Cardiac muscle cell (in vitro differentiated cells and primary cell): Measurements from ENCODE around the gene GPC5. TPM values are rescaled to one million over a fixed set of nuclear protein-coding genes. Genes with fewer than 3 reads are reported as not detected.
A peak's percentile ranks its signal among the peaks of the same experiment; 100 is the strongest.

Experiments used
- DNase-seq, 2 donors: peaks; one replicate each; pipeline versions ENCODE4 v3.0.0 to v3.0.0-alpha.2; 2010 to 2017; ENCODE audit warnings: low read depth in 1 of 2, low spot score in 1 of 2
- H3K27ac ChIP-seq: fragments of 200-600 bp; sonication (generic); 2 replicates; pipeline ENCODE4 v1.5.1; 2016
- H3K27me3 ChIP-seq: fragments of 200-600 bp; sonication (generic); 2 replicates; pipeline ENCODE4 v1.6.0; 2016; ENCODE audit warnings: control low read depth
- H3K36me3 ChIP-seq: fragments of 200-600 bp; sonication (generic); 2 replicates; pipeline ENCODE4 v1.5.1; 2016; ENCODE audit warnings: control low read depth
- H3K4me1 ChIP-seq: fragments of 200-600 bp; sonication (generic); 2 replicates; pipeline ENCODE4 v1.8.1; 2017; ENCODE audit warnings: low read depth, mild to moderate bottlenecking, mixed run types
- H3K4me3 ChIP-seq: fragments of 200-600 bp; sonication (generic); 2 replicates; pipeline ENCODE4 v1.5.1; 2016; ENCODE audit warnings: mild to moderate bottlenecking
- H3K9me3 ChIP-seq: fragments of 200-600 bp; sonication (generic); 2 replicates; pipeline ENCODE4 v1.5.1; 2017; ENCODE audit warnings: low read depth, mild to moderate bottlenecking, control low read depth
- CTCF ChIP-seq: IDR thresholded peaks from 2 replicates; pipeline ENCODE4 v1.5.1; 2012; ENCODE audit warnings: low read depth, mild to moderate bottlenecking, low read length
- polyA plus RNA-seq: library from polyadenylated mRNA; unstranded; fragments of >200 nt; fragmentation: Nextera tagmentation; extraction: Ambion mirVana; gene quantifications from 2 replicates; pipeline ENCODE4 v1.2.1, GENCODE V29; 2016
- total RNA-seq: library from RNA; depleted of rRNA; stranded (reverse); fragments of >200 nt; gene quantifications from 2 replicates; pipeline ENCODE4 v1.2.3, GENCODE V29; 2016

The GPC5 gene
- total and polyA plus RNA-seq, 2 experiments from 2014 or later = 0.97 to 3.3 TPM

GRCh38 chr13:92313382-92313781 lies 915.0 kb downstream of the GPC5 start:
- Histone ChIP-seq H3K4me1 (no peaks in the 10 kb centered on the region), H3K36me3 (no peaks in the 10 kb centered on the region), H3K4me3 (no peak overlapping the region), H3K9me3 (no peaks in the 10 kb centered on the region), H3K27ac (no peak overlapping the region), H3K27me3 (no peaks in the 10 kb centered on the region)
- DNase-seq = peak in 1 of 2 donors; percentile 79
- TF ChIP-seq CTCF = no peak

GRCh38 chr13:92315265-92315664 lies 916.8 kb downstream of the GPC5 start:
- H3K27ac ChIP-seq = no peak overlapping the region
- TF ChIP-seq CTCF = no peak
- DNase-seq = no peak
- H3K9me3 ChIP-seq = no peaks in the 10 kb centered on the region
- no peaks in the 10 kb centered on the region for H3K27me3 ChIP-seq
- no peaks in the 10 kb centered on the region for H3K36me3 ChIP-seq
- H3K4me3 ChIP-seq = no peak overlapping the region
- H3K4me1 ChIP-seq = no peaks in the 10 kb centered on the region

GRCh38 chr13:92316030-92316429 lies 917.6 kb downstream of the GPC5 start:
- H3K27me3 ChIP-seq = no peaks in the 10 kb centered on the region
- H3K9me3 ChIP-seq = no peaks in the 10 kb centered on the region
- TF ChIP-seq CTCF = no peak
- no peaks in the 10 kb centered on the region for H3K36me3 ChIP-seq
- H3K27ac ChIP-seq = no peak overlapping the region
- no peaks in the 10 kb centered on the region for H3K4me1 ChIP-seq
- H3K4me3 ChIP-seq = no peak overlapping the region
- DNase-seq = no peak

- no peaks in the 10 kb centered on the region for H3K36me3 ChIP-seq
- no peak overlapping the region for H3K4me3 ChIP-seq
- H3K4me1 ChIP-seq = no peaks in the 10 kb centered on the region
- no peaks in the 10 kb centered on the region for H3K27me3 ChIP-seq
- no peaks in the 10 kb centered on the region for H3K9me3 ChIP-seq
- no peak overlapping the region for H3K27ac ChIP-seq
- DNase-seq = peak in 1 of 2 donors; percentile 97
- no peak for TF ChIP-seq CTCF
Observed at GRCh38 chr13:92317066-92317465, 918.6 kb downstream of the GPC5 start.

- no peaks in the 10 kb centered on the region for H3K9me3 ChIP-seq
- no peak for DNase-seq
- H3K27me3 ChIP-seq = no peaks in the 10 kb centered on the region
- H3K4me3 ChIP-seq = no peak overlapping the region
- H3K4me1 ChIP-seq = no peaks in the 10 kb centered on the region
- H3K27ac ChIP-seq = no peak overlapping the region
- no peak for TF ChIP-seq CTCF
- H3K36me3 ChIP-seq = no peaks in the 10 kb centered on the region
Observed at GRCh38 chr13:92320323-92320722, 921.9 kb downstream of the GPC5 start.

- Histone ChIP-seq H3K27me3 (no peaks in the 10 kb centered on the region), H3K4me1 (no peaks in the 10 kb centered on the region), H3K9me3 (no peaks in the 10 kb centered on the region), H3K4me3 (no peak overlapping the region), H3K27ac (no peak overlapping the region), H3K36me3 (no peaks in the 10 kb centered on the region)
- TF ChIP-seq CTCF = no peak
- no peak for DNase-seq
Observed at GRCh38 chr13:92321174-92321573, 922.8 kb downstream of the GPC5 start.
